HG03108 (cell line): ENCODE measurements around the gene DIAPH3.

Experiments used
- ATAC-seq: cut with Tn5 transposase; IDR thresholded peaks from one replicate; pipeline ENCODE4 v1.9.1; 2021; ENCODE audit warnings: moderate library complexity; ENCODE audit not compliant: unreplicated experiment

The DIAPH3 gene

DNA sequence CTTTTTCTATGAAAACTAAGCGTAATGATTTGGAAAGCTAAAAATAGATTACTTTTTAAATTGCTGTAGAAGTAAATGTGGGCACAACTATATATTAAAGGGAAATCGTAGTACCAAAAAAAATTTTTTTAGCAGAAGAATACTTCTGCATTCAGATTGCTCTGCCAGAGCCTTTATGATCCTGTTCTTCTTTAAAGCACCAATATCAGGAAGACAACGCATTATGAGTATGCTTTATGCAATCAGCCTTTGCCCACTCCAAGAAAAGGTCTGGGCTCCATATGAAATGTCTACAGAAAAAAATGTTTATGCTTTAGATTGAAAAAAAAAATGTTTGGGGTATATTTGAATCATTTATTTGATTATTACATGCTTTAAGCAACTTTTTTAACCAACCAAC is 137.4 kb downstream of the DIAPH3 start:
- ATAC-seq: no peak

GRCh38 chr13:60020288-60020687 is 143.4 kb downstream of the DIAPH3 start:
- ATAC-seq: no peak

DNA sequence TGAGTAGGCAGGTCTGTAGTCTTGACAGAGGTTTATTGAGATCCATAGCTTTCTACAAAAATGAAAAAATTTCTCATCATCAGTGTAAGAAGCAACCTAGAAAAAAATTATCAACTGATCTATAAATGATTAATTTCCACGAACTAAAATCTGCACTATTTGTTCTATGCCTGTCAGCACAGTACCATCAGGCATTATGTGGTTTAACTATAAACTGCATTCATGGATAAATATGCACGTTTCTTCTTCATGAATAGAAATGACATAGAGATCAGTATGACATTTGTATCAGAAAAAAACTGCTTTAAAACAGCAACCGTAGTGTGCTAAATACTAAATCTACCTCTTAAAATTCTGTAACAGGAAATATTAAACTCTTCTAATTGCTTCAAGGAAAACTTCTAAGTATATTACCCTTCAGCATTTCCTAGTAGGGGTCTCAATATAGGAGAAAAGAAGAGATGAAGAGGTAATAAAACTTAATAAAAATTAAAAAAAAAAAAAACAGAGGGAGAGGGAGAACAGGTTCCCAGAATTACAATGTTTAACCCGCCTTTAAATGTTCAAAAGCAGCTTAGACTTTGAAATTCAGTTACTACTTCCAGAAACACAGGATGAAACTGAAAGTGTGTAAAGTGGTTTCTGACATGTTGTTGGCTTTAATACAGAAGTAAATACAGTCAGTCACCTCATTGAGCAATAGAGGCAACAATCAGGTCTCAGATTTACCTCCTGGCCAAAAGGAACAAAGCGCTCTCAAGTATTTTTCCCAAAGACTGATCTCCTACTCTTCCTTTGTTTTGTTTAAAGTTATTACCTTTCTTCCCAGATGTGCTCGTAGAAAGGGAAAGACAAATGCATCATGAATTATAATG is 144.4 kb downstream of the DIAPH3 start:
- ATAC-seq: peak; percentile 85

DNA sequence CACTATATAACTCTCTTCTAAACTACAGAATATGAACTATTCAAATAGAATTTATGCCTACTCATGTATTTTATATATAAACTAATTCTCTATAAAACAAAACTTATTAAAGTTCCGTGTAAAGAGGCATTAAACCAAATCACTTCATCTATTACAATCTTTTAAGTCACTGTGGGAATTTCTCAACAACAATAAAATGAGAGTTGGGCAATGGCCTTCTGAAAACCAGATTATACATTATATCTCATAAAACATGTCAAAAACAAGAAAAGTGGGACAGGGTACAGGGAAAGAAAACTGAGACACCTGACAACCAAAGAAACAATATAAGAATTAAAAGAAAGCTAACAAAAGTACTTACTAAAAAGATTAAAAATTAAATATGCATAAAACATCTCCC is 145.2 kb downstream of the DIAPH3 start:
- no peak for ATAC-seq

GRCh38 chr13:60016229-60016628 is 147.5 kb downstream of the DIAPH3 start:
- ATAC-seq: no peak

DNA sequence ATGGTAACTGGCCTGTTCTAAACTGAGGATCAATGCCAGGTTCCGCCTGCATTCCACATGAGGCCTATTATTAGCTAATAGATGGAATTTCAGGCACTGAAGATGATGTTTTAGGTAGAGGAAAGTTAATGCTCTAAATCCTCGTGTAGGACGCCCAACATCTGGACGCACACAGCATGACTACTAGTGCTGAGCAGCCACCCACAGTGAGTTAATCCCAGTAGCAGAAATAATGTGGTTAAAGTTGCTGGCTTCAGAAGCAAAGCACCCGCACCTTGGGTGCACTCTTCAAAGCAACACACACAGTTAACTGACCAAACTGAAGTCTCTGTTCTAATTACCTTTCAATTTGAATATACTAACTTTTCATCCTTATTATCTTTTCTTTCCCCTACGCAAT is 150.6 kb downstream of the DIAPH3 start:
- no peak for ATAC-seq

- no peak for ATAC-seq
Measured at GRCh38 chr13:60012488-60012887, 151.2 kb downstream of the DIAPH3 start.

GRCh38 chr13:60009300-60010253 is 154.2 kb downstream of the DIAPH3 start:
- no peak for ATAC-seq

DNA sequence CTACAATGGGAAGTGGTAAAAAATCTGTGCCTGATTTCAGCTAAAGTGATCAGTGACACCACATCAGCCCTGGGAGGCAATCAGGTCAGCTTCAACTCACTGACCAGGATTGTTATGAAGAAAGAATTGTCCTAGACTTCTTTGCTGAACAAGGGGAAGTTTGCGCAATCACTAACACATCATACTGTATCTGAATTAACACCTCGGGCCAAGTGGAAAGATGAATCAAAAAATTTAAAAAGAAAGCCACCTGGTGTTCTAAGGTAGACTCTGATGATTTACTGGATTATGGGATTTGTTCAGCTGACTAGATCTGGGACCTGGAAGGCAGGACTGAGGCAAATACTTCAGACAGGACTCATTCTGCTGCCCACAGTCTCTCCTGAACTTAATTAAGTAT is 161.8 kb downstream of the DIAPH3 start:
- no peak for ATAC-seq

- ATAC-seq: no peak
Measured at GRCh38 chr13:60000976-60001375, 162.8 kb downstream of the DIAPH3 start.

GRCh38 chr13:60000081-60000480 is 163.6 kb downstream of the DIAPH3 start:
- ATAC-seq: no peak

GRCh38 chr13:59997976-59998375 is 165.8 kb downstream of the DIAPH3 start:
- ATAC-seq: no peak

GRCh38 chr13:59996461-59996980 is 167.2 kb downstream of the DIAPH3 start:
- ATAC-seq: no peak

DNA sequence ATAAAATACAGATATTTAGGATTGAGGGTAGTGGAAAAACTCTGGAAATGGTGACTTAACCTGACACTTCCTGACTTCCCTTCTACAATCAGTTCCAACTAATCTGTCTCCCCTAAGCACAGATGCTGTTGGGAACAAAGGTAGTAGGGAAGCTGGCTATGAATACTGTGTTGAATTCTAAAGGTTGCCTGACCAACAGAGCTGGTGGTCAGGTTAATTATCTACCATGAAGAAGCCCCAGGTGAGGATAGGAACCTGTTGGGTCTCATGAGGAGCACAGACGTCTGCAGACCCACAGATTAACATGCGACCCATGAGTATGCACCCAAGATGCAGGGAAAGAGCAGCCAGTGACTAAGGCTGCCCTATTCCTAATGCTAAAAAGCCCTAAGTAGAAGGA is 172.3 kb downstream of the DIAPH3 start:
- no peak for ATAC-seq

GRCh38 chr13:59982631-59983382 is 180.9 kb downstream of the DIAPH3 start:
- ATAC-seq: no peak

DNA sequence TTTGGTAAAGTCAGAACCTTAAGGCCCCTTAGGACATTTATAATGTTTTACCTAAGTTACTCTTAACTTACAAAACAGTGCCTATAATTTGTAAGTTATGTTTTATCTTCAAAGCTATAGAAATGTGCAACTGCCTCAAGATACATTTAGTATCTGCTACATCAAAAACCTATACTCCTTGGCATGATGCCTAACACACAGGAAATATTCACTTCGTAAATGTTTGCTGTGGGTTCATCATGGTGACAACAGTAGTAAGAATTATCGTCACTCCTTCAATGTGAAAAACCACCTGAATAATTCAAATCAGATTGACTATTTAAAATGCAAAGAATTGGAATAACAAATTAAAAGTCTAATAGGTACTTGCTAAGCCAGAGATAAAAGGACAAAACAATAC is 184.1 kb downstream of the DIAPH3 start:
- no peak for ATAC-seq

- no peak for ATAC-seq
Measured at GRCh38 chr13:59978862-59979261, 184.9 kb downstream of the DIAPH3 start.

DNA sequence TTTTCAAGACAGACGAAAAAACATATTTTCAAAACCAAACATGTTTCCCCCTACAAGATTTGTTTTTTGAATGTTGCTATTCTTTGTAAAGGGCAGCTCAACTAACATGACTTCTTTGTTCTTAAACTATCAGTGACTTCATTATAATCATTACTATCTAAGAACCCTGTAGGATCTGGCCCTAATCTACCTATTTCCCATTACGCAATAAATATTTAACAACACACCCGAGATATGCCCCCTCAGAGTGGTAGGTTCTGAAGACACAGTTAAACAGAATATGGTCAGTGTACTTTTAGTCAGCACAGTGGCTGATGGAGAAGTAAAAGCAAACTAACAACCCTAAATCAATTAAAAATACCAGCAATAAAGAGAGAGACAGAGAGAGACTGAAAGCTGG is 186.9 kb downstream of the DIAPH3 start:
- ATAC-seq: no peak

DNA sequence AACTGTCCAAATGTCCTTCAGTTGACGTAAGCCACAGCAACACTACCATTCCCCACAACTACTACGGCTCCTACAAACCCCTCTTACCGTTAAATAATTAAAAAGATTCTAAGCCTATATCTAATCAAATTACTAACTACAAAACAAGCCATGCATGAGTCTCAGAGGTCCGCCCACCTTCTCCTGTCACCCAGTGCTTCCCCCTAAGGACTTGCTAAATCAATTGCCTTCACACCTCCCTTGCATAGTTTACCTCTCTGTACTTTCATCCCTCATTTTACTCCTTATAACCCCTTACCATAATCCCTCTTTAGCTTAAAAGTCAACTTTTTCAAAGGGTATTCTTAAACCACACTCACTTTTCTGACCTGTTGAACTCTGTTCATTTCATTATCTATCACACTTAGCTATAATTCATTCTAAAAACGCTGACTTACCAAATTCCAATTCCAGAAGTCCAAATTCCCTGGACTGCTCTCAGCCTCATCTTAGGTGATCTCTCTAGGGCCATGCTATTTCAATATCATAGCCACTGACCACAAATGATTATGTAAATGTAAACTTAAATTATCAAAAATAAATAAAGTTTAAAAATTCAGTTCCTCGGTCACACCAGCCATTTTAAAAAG is 187.8 kb downstream of the DIAPH3 start:
- ATAC-seq: no peak

GRCh38 chr13:59970847-59971246 is 192.9 kb downstream of the DIAPH3 start:
- no peak for ATAC-seq
